Stimulated activated CD4-positive, alpha-beta T cell treated with anti-CD3 and anti-CD28 coated beads, Interleukin-15, amount 100 ng/mL, for 48 hours (primary cell): ENCODE measurements around the gene TPSB2.
"Not testable (repeated sequence)": the region's sequence is repeated elsewhere in the genome, so short reads cannot be mapped to it uniquely, and the experiment has no call there.

Source experiments
- DNase-seq, 2 donors: peaks; one replicate each; pipeline ENCODE4 v3.0.0-alpha.2; 2020; ENCODE audit warnings: low read depth in 2 of 2

Gene TPSB2

DNA sequence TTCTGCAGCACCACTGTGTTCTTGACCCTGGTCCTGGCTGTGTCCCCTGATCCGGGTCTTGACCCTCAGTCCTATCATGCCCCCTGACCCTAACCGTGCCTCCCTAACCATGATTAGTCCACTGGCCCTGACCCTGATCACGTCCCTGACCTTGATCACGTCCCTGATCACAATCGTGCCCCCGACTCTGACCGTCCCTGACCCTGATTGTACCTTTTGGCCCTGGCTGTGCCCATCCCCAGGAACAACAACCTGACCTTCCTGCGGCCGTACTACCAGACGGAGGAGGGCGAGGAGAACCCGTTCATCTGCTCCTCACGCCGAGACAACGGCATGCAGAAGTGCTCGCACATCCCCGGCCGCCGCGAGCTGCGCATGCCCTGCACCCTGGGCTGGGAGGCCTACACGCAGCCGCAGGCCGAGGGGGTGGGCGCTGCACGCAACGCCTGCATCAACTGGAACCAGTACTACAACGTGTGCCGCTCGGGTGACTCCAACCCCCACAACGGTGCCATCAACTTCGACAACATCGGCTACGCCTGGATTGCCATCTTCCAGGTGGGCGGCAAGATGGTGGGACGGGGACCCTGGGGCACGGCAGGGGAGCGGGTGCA, 29.9 kb downstream of the TPSB2 start:
- DNase-seq: no peak

DNA sequence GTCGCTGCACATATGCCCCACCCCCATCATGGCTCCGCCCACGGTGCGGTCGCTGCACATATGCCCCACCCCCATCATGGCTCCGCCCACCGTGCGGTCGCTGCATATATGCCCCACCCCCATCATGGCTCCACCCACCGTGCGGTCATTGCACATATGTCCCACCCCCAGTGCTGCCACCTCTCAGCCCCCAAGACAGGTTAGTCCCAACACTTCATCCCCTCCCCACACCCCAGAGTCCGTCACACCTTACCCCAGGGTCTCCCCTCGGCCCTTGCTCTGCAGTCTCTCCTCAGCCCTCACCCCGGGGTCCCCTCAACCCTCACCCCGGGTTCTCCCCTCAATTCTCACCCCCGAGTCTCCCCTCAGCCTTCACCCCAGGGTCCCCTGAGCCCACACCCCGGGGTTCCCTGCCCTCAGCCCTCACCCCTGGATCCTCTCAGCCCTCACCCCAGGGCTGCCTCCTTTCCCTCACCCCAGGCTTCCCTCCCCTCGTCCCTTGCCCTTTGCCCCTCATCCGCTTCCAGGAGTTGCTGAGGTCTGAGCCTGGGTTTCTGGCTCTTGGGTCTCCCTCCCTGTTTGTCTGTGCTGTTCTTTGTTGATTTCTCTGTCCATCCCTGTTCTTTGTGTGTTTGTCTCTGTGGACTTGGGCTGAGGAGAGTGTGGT, 30.5 kb downstream of the TPSB2 start:
- DNase-seq: no peak

DNA sequence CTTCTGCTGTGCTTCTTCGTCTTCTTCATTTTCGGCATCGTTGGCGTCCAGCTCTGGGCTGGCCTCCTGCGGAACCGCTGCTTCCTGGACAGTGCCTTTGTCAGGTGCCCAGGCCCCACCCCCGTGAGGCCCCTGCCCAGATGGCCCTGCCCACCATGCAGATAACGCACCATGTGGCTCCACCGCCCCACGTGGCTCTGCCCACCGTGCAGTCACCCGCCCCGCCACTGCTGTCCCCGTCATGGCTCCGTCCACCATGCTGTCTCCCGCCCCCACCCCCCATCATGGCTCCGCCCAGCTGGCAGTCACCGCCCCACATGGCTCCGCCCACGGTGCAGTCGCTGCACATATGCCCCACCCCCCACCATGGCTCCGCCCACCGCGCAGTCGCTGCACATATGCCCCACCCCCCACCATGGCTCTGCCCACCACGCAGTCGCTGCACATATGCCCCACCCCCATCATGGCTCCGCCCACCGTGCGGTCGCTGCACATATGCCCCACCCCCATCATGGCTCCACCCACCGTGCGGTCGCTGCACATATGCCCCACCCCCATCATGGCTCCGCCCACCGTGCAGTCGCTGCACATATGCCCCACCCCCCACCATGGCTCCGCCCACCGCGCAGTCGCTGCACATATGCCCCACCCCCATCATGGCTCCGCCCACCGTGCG, 31.2 kb downstream of the TPSB2 start:
- not testable (repeated sequence) for DNase-seq

DNA sequence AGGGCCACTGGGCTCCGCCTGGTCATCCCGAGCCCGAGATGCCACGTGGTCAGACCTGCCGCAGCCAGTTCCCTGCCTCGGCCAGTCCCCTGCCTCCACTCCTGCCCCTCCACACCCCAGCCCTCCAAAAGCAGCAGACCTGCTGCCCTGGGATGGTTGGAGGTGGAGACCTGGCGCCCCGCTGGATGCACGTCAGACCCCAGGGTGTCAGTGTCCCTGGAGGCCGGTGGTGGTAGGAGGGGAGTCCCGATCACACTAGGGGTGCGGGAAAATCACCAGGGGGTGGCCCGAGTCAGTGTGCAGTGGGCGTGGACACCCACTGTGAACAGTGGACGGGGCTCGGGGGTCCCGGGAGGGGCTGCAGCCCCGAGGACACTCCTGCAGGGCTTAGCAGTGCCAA, 31.8 kb downstream of the TPSB2 start:
- DNase-seq: no peak

DNA sequence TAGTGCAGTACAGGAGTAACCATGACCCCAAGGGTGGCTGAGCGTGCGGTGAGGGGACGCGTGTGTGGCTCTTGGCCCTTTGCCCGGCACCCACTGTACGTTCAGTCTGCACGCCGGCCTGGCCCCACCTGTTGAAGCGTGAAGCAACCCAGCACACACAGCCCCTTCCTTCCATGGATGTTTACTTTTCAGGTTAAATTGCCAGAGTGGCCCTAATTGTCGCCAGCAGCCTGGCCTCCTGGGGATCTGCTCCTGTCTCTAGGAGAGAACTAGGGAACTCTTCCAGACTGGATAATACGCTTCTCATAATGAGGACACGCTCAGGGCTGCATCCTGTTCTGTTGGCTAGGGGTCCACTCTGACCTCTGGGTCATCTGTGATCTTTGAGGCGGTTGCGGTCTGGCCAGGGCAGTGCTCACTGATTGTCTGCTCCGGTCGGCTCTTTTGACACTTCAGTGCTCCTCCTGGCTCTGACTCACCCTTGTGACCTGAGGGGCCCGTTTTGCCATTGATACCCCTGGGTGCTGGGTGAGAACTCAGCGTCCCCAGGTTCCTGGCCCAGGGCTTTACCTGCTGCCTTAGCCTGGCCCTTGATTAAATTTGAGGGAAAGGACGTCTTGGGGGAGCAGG, 32.6 kb downstream of the TPSB2 start:
- no peak for DNase-seq

DNA sequence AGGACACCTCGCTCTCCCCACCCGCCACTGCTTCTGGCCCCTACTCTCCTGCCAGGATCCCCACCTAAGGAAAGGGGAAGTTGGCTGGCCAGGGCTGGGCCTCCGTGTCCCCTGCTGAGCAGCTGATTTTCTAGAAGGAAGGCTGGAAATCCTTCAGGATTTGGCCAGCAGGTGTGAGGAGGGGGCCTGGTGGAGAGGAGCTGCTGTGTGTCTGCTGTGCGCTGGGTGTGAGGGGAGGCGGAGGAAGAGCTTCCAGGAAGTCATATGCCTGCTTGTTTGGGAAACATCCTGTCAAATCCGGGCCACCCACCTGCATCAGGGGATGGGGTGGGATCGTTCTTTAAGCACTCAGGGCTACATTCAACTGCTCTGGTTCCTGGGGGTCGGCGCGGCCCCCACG, 33.5 kb downstream of the TPSB2 start:
- no peak for DNase-seq

DNA sequence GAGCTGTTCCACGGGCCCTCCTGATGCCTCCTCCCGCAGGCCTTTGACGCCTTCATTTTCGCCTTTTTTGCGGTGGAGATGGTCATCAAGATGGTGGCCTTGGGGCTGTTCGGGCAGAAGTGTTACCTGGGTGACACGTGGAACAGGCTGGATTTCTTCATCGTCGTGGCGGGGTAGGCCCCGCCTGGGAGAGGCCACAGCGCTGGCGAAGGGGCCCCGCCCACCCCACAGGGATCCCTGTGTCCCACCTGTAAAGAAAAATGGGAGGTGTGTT, 34.7 kb downstream of the TPSB2 start:
- DNase-seq: no peak

DNA sequence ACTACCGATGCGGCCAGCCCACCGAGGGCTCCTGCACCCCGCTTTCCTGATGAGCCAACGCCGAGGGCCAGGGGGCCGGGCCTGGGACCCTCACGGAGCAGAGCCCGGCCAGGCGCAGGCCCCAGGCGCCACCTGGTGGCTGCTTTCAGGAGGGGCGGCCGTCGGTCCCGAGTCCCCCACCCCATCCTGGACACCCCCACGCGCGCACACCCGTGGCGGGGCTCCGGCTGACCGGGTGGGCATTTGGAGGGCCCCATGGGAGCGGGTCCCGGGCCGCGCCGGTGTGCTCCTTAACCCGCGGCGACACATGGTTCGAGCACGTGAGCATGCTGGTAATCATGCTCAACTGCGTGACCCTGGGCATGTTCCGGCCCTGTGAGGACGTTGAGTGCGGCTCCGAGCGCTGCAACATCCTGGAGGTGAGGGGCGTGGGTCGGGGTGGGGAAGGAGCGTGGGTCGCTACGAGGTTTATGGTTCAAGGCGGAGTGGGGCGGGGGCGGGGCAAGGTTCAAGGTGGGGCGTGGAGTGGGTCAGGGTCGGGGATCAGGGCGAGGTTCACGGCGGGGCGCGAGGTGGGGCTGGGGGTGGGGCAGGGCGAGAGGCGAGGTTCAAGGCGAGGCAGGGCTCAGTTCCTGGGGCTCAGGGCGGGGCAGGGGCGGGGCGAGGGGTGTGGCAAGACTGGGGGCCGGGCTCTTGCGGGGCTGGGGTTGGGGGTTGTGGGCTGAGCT, 35.2 kb downstream of the TPSB2 start:
- DNase-seq: no peak

DNA sequence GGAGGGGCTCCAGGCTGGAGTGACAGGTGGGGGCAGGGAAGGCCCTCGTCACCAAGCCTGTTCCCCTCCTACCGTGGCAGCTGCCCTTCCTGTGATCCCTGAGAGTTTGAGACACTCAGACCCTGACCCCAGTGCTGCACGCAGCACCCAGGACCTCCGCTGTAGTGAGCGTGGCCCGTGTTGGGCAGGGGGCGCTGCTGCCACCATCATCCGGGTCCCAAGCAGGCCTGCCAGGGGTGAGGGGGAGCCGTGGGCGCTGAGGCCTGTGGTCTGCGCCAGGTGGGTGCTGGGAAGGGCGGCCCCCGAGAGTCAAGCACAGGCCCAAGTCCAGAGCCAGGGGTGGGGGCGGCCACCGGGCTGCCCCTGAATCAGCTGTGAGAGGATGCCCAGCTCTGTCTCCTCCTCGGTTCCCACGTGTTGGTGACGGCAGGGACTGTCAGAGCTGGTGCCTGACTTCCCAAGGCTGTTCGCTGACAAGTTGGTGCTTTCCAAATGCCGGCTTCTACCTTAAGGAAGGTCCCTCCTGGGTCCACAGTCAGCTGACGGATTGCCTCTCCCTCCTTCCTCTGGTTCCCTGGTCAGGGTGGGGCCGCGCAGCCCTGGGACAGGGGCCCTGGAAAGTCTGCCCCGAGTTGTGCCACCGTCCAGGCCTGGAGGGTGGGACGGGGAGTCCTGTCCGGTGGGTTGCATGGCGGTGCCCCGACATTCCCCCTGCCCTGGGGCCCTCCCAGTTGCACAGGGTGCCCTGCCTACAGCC, 36.0 kb downstream of the TPSB2 start:
- DNase-seq: no peak

DNA sequence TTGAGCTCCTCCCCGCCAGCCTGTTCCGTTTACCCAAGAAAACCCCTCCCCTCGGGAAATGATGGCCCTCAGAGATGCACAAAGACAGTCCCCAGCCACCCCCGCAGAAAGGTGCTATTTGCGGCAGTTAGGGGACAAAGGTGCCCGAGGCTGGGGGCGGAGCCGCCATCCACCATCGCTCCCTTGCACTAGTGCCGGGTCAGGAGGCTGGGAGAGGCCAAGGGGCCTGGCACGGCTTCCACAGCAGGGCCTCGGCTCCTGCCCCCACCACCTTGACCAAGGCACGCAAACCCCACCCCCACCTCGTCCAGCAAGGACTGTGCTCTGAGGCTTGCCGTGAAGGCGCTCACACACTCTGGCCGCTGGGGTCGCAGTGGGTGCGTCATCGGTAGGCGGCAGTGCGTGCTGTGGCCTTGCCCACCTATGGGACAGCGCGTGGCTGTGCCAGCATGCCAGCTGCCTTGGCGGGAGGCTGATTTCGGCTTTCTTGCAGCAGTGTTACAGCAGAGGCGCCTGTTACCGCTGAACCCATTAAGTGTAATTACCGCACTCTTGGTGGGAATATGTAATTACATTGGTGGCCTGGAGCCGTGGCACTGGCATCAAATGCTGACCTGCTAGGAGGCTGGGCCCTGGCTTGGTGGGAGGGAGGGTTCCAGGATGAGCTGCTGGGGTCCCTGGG, 36.7 kb downstream of the TPSB2 start:
- no peak for DNase-seq

DNA sequence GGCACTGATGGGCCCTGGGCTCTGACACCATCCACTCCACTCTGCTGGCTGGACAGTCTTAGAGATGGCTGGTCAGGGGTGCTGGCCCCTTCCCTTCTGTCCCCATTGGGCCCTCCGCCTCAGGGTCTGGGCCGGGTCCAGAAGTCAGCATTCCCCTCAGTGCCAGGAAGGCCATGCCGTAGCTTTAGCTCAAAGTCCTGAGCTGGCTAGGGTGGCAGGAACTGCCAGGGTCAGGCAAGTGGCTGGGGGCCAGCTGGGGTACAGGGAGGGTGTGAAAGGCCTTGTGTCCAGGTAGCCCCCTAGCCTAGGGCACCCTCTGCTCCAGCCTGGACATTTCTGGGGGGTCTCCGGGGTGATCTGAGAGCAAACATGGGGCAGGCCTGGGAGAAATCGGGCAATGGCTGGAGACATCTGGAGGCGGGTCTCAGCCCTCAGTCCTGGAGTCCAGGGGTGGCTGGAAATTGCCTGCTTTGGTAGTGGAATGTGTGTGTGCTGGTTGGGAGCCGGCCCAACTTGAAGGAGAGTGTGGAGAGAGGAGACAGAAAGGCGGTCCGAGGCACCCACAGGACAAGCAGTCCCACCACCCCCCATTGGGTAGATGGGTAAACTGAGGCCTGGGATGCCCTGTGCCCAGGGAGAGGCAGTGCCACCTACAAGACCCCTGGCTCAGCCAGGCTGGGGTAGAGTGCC, 37.5 kb downstream of the TPSB2 start:
- no peak for DNase-seq

DNA sequence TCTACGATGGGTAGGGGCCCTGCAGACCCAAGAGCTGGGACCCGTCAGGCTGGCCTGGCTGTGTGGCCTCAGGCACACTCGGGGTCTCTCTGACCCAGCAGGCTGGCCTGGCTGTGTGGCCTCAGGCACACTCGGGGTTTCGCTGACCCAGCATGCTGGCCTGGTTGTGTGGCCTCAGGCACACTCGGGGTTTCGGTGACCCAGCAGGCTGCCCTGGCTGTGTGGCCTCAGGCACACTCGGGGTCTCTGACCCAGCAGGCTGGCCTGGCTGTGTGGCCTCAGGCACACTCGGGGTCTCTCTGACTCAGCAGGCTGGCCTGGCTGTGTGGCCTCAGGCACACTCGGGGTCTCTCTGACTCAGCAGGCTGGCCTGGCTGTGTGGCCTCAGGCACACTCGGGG, 39.2 kb downstream of the TPSB2 start:
- DNase-seq: not testable (repeated sequence)

DNA sequence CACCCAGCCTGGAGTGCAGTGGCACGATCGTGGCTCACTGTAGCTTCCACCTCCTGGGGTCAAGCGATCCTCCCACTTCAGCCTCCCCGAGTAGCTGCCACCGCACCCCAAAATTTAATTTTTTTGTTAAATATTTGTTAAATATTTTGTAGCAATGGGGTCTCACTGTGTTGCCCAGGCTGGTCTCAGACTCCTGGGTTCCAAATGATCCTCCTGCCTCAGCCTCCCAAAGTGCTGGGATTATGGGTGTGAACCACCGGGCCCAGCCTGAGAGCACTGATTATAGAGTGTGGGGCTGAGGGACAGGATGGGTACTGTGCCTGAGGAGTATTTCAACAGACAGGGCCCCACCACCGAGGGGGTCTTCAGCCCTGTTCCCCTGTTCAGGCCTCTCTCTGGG, 40.5 kb downstream of the TPSB2 start:
- DNase-seq: no peak

DNA sequence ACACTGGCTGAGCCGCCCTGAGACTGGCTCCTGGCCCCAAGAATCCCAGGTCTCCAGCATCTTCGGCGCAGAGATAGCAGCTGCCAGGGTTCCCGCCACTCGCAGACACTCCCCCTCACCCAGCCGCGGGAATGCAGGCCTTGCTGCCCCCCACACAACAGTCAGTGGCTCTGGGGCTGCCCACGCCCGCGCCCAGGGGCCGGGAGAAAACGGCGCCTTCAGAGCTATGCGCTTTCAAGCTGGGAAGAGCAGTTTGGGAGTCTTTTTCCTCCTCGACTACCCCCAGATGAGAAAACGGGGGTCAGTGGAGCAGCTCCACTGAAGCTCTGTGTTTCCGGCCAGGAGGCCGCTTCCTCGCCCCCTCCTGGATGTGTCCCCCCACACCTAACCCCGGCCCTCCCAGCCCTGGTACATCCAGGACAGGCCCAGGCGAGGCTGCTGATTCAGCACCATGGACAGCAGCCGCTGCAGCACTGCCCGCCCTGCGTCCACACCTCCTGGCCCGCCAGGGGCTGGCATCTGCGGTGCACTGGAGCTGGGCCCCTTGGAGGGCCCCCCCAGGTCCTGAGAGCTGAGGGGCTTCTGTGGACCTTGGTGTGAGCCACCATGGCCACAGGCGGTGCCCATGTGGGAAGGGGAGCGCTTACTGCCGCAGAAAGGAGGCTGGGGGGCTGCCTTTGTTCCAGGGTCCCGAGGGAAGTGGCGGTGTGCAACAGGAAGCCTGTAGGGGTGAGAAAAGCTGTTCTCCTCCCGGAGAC, 41.4 kb downstream of the TPSB2 start:
- peak in 1 of 2 donors; percentile 17 for DNase-seq

DNA sequence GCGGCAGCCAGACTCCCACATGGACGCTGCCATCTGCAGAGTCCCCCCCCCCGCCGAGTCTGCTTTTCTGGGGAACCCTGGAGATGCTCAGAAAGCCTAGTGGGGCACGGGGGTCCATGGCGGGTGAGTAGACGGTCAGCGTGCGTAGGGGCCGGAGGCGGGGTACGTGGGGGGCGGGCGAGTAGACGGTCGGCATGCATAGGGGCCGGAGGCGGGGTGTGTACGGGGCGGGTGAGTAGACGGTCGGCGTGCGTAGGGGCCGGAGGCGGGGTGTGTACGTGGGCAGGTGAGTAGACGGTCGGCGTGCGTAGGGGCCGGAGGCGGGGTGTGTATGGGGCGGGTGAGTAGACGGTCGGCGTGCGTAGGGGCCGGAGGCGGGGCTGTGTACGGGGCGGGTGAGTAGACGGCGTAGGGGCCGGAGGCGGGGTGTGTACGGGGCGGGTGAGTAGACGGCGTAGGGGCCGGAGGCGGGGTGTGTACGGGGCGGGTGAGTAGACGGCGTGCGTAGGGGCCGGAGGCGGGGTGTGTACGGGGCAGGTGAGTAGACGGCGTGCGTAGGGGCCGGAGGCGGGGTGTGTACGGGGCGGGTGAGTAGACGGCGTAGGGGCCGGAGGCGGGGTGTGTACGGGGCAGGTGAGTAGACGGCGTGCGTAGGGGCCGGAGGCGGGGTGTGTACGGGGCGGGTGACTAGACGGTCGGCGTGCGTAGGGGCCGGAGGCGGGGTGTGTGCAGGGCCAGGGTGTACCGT, 44.4 kb downstream of the TPSB2 start:
- not testable (repeated sequence) for DNase-seq

DNA sequence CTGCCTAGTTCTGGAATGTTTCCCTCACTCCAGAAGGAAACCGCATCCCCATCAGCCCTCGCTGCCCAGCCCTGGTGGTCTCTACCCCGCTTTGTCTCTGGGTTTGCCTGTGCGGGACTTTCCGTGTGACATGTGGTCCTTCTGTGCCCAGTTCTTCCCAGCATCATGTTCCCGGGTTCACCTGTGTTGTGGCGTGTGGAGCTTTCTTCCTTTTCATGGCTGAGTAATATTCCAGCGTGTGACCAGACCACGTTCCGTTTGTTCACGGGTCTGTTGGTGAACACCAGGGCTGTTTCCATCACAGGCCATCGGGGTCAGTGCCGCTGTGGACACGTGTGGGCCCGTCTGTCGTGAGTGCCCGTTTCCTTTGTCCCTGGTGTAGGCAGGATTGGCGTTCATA, 45.0 kb downstream of the TPSB2 start:
- DNase-seq: no peak

DNA sequence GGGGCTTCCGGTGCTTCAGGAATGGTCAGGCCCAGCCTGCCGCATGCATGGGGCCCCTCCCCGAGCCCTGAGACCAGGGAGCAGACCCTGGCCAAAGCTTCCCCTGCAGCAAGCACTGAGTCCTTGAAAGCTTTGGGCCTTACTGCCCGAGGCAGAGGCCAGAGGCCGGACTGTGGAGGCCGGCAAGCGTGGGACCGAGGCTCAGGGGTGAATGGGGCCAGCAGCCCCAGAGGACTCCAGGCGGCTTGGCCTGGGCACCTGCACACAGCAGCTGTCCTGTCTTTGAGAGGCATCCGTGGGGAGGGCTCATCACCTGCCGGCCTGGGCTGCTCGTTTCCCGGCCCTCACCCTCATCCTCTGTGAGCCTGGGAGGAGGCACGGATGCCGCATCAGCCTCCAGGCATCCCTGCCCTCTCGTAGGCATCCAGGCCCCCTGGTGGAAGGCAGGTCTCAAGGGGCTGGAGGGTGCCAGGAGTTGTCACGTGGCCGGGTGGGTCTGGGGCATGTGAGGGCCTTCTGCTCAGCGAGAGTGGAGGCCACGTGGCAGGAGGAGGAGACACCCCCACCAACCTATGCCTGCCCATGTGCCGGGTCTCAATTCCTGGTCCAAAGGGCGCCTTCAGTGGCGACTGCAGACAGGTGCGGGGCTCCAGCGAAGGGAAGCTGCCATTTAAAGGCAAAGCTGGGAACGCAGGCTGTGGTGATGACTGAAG, 45.7 kb downstream of the TPSB2 start:
- DNase-seq: no peak
